GM23338 (cell line): ENCODE measurements around the gene C1orf210.

ENCODE experiments used
- CTCF ChIP-seq, 2 experiments: fragments of 200-600 bp in 1 of 2; sonication (generic) in 1 of 2; conservative IDR thresholded peaks; 2 replicates each; pipeline versions ENCODE4 v1.5.1 to v1.6.1; 2016 to 2017; ENCODE audit warnings: antibody characterized with exemption in 2 of 2, low read depth in 2 of 2, mild to moderate bottlenecking in 2 of 2, moderate library complexity in 1 of 2
- EZH2 ChIP-seq: fragments of 200-600 bp; sonication (generic); IDR thresholded peaks from one replicate; pipeline ENCODE4 v1.8.0; 2017; ENCODE audit warnings: antibody characterized with exemption, mild to moderate bottlenecking, low read depth; ENCODE audit not compliant: unreplicated experiment
- REST ChIP-seq: IDR thresholded peaks from one replicate; pipeline ENCODE4 v1.6.1; 2018; ENCODE audit warnings: antibody characterized with exemption; ENCODE audit not compliant: unreplicated experiment

- no peak for TF ChIP-seq REST
- TF ChIP-seq CTCF (conservative IDR thresholded peaks at IDR 0.05; ENCODE audit: low read depth in 2 of 2): no peak
- no peak for TF ChIP-seq EZH2
Measured at GRCh38 chr1:43305926-43306687, 20.7 kb upstream of the C1orf210 start.
